ENCODE results near the gene UMODL1.

- TF ChIP-seq CTCF (conservative IDR thresholded peaks at IDR 0.05; ENCODE audit: low read length) (no peak), EZH2phosphoT487 (IDR thresholded peaks at IDR 0.05; ENCODE audit: borderline replicate concordance, low read depth, low read length) (no peak)
These were observed 43.0 kb upstream of the UMODL1 start for GRCh38 chr21:42027822-42028765.

Data from OCI-LY7 (cell line).